ENCODE measurements around the gene STAG1.
"Not testable (repeated sequence)": the region's sequence is repeated elsewhere in the genome, so short reads cannot be mapped to it uniquely, and the experiment has no call there.

The STAG1 gene

GRCh38 chr3:136699271-136699828 lies 52.8 kb downstream of the STAG1 start:
- peak; percentile 11 for DNase-seq

GRCh38 chr3:136698361-136698760 lies 53.8 kb downstream of the STAG1 start:
- no peak for DNase-seq

DNA sequence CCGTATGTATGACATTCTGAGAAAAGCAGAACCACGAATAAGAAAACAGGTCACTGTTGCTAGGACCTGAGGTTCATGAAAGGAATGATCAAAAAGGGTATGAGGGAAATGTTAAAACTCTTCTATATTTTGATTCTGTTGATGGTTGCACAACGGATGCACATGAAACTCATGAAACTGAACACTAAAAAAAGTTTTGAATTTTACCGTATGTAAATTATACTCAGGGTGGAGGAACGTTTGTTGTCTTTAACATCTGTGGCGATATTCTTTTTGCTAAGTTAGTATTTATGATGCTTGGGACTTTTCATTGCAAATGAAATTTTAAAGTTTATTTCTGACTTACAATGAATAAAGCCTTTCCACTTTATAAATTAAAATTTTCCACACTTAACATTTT lies 55.4 kb downstream of the STAG1 start:
- DNase-seq: no peak

GRCh38 chr3:136694321-136694720 lies 57.9 kb downstream of the STAG1 start:
- DNase-seq: no peak

DNA sequence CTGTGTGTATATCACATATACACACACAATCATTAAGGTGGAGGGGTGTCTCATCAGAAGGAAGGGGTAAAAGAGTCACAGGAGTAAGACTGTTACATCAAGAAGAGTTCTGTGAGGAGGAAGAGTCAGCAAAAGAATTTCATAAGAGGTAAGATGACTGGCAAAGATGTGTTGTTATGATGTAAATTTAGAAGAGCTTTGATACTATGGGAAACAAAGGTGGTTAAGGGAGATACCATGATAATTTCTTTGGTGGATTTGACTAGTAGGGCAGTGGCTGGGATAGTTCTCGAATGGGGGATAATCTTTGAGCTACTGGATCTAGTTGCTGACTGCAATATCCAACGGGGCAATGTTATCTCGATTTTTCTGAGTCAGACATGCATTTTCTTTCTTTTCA lies 61.6 kb downstream of the STAG1 start:
- DNase-seq: no peak

DNA sequence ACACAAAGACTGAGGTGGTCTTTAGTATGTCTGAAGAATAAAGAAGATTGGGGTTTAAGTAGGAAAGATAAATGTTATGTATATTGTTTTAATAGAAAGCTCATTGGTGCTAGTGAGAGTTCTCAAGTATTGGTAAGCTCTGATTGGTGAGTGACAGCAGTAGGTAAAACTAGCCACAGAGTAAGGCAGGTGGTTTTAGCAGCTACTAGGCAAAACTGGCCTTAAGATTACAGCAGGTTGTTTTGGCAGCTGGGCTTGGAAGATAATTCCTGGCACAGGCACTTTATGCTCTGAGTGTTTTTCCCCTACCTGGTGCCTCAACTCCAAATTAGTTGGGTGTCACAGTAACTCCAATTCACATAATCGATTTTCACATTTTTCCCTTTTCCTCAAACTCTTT lies 66.3 kb downstream of the STAG1 start:
- no peak for DNase-seq

GRCh38 chr3:136682740-136683312 lies 69.4 kb downstream of the STAG1 start:
- DNase-seq: no peak

GRCh38 chr3:136678981-136679380 lies 73.2 kb downstream of the STAG1 start:
- peak; percentile 7 for DNase-seq

GRCh38 chr3:136676009-136676408 lies 76.2 kb downstream of the STAG1 start:
- DNase-seq: no peak

GRCh38 chr3:136675150-136675858 lies 76.9 kb downstream of the STAG1 start:
- DNase-seq: no peak

DNA sequence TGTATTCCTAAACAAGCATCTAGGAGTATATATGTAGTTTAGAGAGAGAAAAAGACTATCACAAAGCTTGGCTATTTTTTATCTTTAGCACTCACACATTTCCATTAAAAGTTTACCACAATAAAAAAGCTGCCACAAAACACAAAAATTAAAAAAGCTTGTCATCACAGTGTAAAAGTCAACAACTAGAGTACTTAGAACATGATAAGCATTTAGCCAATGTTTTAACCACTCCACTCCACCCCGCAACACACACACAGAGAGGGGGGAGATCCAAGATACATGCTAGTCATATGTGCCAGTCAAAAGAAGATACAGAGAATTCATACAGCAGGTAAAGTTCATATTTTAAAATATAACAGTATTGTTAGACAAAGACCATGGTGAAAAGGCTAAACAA lies 79.7 kb downstream of the STAG1 start:
- DNase-seq: no peak

DNA sequence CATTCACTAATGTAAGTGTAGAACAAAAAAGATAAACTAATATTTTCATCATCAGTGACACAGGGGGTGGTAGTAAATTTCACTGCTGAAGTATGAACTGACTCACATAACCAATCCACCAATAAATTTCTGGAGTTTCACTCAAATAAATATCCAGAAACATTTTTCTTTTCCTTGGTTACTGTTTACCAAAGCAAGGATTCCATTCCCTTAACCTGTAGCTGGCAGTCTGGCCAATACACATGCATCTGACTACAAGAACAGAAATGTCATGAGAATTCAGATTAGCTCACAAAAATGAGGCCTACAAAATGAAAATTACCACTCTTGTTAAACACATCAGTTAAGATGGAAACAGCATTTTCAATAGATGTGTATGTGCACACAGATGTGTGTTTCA lies 80.3 kb downstream of the STAG1 start:
- DNase-seq: peak; percentile 59

GRCh38 chr3:136670166-136670565 lies 82.0 kb downstream of the STAG1 start:
- no peak for DNase-seq

- DNase-seq: peak; percentile 43
These were observed 85.1 kb downstream of the STAG1 start for GRCh38 chr3:136667081-136667480.

DNA sequence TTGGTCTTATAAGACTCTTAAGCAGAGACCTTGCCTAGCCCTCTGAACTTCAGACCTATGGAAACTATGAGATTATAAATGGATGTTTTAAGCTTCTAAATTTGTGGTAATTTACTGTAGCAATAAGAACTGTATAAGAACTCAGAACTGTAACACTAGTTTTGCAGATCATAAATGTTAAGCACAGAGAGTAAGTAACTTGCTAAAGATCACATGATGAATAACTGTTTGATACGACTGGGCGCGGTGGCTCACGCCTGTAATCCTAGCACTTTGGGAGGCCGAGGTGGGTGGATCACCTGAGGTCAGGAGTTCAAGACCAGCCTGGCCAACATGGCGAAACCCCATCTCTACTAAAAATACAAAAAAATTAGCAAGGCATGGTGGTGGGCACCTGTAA lies 85.9 kb downstream of the STAG1 start:
- not testable (repeated sequence) for DNase-seq

GRCh38 chr3:136664771-136665170 lies 87.4 kb downstream of the STAG1 start:
- no peak for DNase-seq

GRCh38 chr3:136661282-136661681 lies 90.9 kb downstream of the STAG1 start:
- DNase-seq: no peak

GRCh38 chr3:136658946-136659682 lies 93.1 kb downstream of the STAG1 start:
- DNase-seq: peak; percentile 33

DNA sequence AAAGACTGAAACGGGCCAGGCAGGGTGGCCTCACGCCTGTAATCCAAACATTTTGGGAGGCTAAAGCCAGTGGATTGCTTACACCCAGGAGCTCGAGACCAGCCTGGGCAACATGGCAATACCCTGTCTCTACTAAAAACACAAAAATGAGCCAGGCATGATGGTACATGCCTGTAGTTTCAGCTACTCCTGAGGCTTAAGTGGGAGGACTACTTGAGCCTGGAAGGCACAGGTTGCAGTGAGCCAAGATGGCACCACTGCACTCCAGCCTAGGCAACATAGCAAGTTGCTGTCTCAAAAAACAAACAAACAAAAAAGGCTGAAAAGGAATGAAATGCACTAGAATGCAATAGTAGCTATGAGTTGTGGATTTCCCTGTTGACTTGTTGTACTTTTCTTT lies 94.7 kb downstream of the STAG1 start:
- DNase-seq: no peak

DNA sequence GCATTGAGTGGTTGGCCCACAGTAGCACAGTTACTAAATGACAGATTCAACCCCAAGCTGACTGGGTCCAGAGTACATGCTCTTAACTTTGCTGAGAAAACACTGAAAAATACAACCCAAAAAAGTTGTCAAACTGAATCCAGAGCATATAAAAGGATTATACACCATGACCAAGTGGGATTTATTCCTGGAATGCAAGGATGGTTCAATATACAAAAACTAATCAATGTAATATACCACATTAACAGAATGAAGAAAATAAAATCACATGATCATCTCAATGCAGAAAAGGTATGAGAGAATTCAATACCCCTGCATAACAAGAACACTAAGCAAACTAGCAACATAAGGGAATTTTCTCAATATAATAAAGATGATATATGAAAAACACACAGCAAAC lies 98.5 kb downstream of the STAG1 start:
- DNase-seq: no peak

DNA sequence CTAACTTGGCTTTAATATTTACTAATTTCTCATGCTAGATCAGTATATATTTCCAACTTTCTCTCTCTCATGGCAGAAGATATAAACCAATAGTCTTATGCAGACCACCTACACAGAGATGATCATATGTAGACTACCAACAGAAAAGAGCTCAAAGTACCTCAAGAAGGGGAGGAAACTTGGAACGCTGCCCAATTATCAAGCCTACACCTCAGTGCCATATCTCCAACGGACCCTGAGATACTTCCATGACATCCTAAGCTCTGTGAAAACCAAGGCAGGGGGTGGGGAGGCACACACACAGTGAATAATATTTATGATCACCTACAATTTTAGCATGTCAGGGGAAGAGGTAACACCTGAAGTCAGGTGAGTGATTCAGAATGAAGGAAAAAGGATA lies 100.6 kb downstream of the STAG1 start:
- no peak for DNase-seq

DNA sequence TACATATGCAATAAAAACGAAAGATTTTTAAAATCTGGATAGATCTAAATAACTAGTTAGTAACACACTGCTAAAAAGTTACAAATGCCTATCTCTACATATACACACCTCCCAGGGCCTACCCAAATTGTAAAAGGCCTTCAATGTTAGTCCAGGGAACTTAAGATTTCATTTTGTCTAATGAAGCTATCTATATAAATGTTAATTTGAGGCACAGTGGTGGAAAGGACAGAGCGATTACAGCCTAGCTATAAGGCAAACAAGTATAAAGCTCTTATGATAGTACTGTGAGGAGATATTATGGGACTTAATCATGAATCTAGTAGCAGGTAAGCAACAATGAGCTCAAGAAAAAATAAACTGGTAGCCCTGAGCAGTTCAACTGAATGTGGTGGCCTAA lies 101.7 kb downstream of the STAG1 start:
- no peak for DNase-seq

DNA sequence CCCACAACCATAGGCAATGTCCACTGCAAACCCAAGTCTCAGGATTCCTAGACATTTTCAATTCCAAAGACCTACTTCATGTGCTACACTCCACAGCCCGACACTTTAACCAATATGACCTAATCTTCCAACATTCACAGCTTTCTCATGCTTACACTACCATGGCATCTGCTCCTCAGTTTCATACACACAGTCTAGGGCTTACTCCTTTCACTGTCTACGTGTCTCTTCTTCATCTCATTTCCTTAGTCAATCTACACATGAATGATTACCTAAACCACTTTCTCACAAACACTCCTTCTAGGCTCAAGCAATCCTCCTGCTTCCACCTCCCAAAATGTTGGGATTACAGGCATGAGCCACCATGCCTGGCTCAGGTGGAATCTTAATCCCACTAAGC lies 106.3 kb downstream of the STAG1 start:
- DNase-seq: no peak

- no peak for DNase-seq
These were observed 108.0 kb downstream of the STAG1 start for GRCh38 chr3:136644212-136644611.
